GM12875 (cell line): ENCODE results near the gene PRSS48.

Experiments used
- H3K4me3 ChIP-seq: one replicate; pipeline ENCODE4 v1.5.1; 2011; ENCODE audit warnings: low read depth, low read length, control low read depth
- CTCF ChIP-seq: IDR thresholded peaks from 2 replicates; pipeline ENCODE4 v1.5.1; 2011; ENCODE audit warnings: low read depth, mild to moderate bottlenecking, control low read depth, inconsistent platforms, low read length, moderate library complexity, borderline replicate concordance; ENCODE audit not compliant: insufficient read depth

Gene PRSS48

GRCh38 chr4:151304755-151305154, 27.8 kb downstream of the PRSS48 start:
- no peak overlapping the region for H3K4me3 ChIP-seq
- no peak for TF ChIP-seq CTCF

- H3K4me3 ChIP-seq, result no peak overlapping the region
- TF ChIP-seq CTCF, result no peak
Observed at GRCh38 chr4:151310124-151310728, 33.3 kb downstream of the PRSS48 start.

GRCh38 chr4:151313306-151314009, 36.5 kb downstream of the PRSS48 start:
- H3K4me3 ChIP-seq, result no peak overlapping the region
- TF ChIP-seq CTCF, result no peak

- H3K4me3 ChIP-seq, result no peak overlapping the region
- no peak for TF ChIP-seq CTCF
Observed at GRCh38 chr4:151314010-151314355, 37.0 kb downstream of the PRSS48 start.

- H3K4me3 ChIP-seq, result no peak overlapping the region
- TF ChIP-seq CTCF, result no peak
Observed at GRCh38 chr4:151314479-151314878, 37.5 kb downstream of the PRSS48 start.

- H3K4me3 ChIP-seq, result no peak overlapping the region
- no peak for TF ChIP-seq CTCF
Observed at GRCh38 chr4:151315212-151315886, 38.4 kb downstream of the PRSS48 start.

- TF ChIP-seq CTCF, result no peak
Observed at GRCh38 chr4:151316645-151317044, 39.7 kb downstream of the PRSS48 start.

More at GRCh38 chr4:151316645-151317044, 39.7 kb downstream of the PRSS48 start:
- no peak overlapping the region for H3K4me3 ChIP-seq
